ENCODE measurements around the gene PGF.
"Not testable (repeated sequence)": the region's sequence is repeated elsewhere in the genome, so short reads cannot be mapped to it uniquely, and the experiment has no call there.

PGF gene

GRCh38 chr14:74932401-74932901, 22.9 kb downstream of the PGF start:
- CTCF ChIA-PET = no interaction called here
- POLR2A ChIA-PET = interaction anchor here (1.2 to 2.1 kb wide), 2 partner anchors 9 to 19 kb away, joined by 4 to 8 read pairs; partner anchors contain the start of gene RPS6KL1
- no peak for DNase-seq (ENCODE audit: extremely low spot score)
- TF ChIP-seq CTBP1 (IDR thresholded peaks at IDR 0.05; ENCODE audit: borderline replicate concordance) (no peak), LEF1 (IDR thresholded peaks at IDR 0.05; ENCODE audit: borderline replicate concordance) (no peak), FOXK2 (IDR thresholded peaks at IDR 0.05) (no peak), BHLHE40 (IDR thresholded peaks at IDR 0.05; ENCODE audit: borderline replicate concordance) (no peak), ELF4 (IDR thresholded peaks at IDR 0.05) (no peak), FOXA1 (IDR thresholded peaks at IDR 0.05) (no peak), ZNF384 (IDR thresholded peaks at IDR 0.05) (no peak), PKNOX1 (IDR thresholded peaks at IDR 0.05) (no peak), SP1 (IDR thresholded peaks at IDR 0.05) (no peak), L3MBTL2 (conservative IDR thresholded peaks at IDR 0.05) (no peak), FOXM1 (IDR thresholded peaks at IDR 0.05; ENCODE audit: borderline replicate concordance) (no peak), NFRKB (IDR thresholded peaks at IDR 0.05) (no peak), HDGF (IDR thresholded peaks at IDR 0.05; ENCODE audit: borderline replicate concordance) (no peak), TARDBP (IDR thresholded peaks at IDR 0.05) (no peak)

- not testable (repeated sequence) for DNase-seq (ENCODE audit: extremely low spot score)
- ChIA-PET POLR2A (interaction anchor here (1.2 to 2.1 kb wide), 2 partner anchors 8 to 20 kb away, joined by 4 to 8 read pairs; partner anchors contain the start of gene RPS6KL1), CTCF (interaction anchor here (1.0 kb wide), 1 partner anchor 156 kb away, joined by 4 read pairs; no protein-coding TSS in a partner anchor)
These were observed 23.7 kb downstream of the PGF start for GRCh38 chr14:74931744-74932143.

GRCh38 chr14:74929242-74929641, 26.2 kb downstream of the PGF start:
- DNase-seq (ENCODE audit: extremely low spot score) = no peak
- ChIA-PET CTCF (interaction anchor here (1.7 kb wide), 1 partner anchor 23 kb away, joined by 5 read pairs; no protein-coding TSS in a partner anchor), POLR2A (no interaction called here)
- TF ChIP-seq ARNT (IDR thresholded peaks at IDR 0.05) (no peak), ZNF384 (IDR thresholded peaks at IDR 0.05) (no peak), SP1 (IDR thresholded peaks at IDR 0.05) (no peak), FOXK2 (IDR thresholded peaks at IDR 0.05) (no peak), BHLHE40 (IDR thresholded peaks at IDR 0.05; ENCODE audit: borderline replicate concordance) (no peak), HDGF (IDR thresholded peaks at IDR 0.05; ENCODE audit: borderline replicate concordance) (no peak), SUZ12 (IDR thresholded peaks at IDR 0.05) (no peak), TARDBP (IDR thresholded peaks at IDR 0.05) (no peak), L3MBTL2 (conservative IDR thresholded peaks at IDR 0.05) (no peak), NFRKB (IDR thresholded peaks at IDR 0.05) (no peak), LEF1 (IDR thresholded peaks at IDR 0.05; ENCODE audit: borderline replicate concordance) (no peak), FOXM1 (IDR thresholded peaks at IDR 0.05; ENCODE audit: borderline replicate concordance) (no peak), CTBP1 (IDR thresholded peaks at IDR 0.05; ENCODE audit: borderline replicate concordance) (no peak), ELF4 (IDR thresholded peaks at IDR 0.05) (no peak), PKNOX1 (IDR thresholded peaks at IDR 0.05) (no peak), FOXA1 (IDR thresholded peaks at IDR 0.05) (no peak)

GRCh38 chr14:74927225-74927624, 28.2 kb downstream of the PGF start:
- TF ChIP-seq L3MBTL2 (conservative IDR thresholded peaks at IDR 0.05) (no peak), SUZ12 (IDR thresholded peaks at IDR 0.05) (no peak), LEF1 (IDR thresholded peaks at IDR 0.05; ENCODE audit: borderline replicate concordance) (no peak), BHLHE40 (IDR thresholded peaks at IDR 0.05; ENCODE audit: borderline replicate concordance) (no peak), ELF4 (IDR thresholded peaks at IDR 0.05) (no peak), CTBP1 (IDR thresholded peaks at IDR 0.05; ENCODE audit: borderline replicate concordance) (no peak), PKNOX1 (IDR thresholded peaks at IDR 0.05) (no peak), HDGF (IDR thresholded peaks at IDR 0.05; ENCODE audit: borderline replicate concordance) (no peak), TARDBP (IDR thresholded peaks at IDR 0.05) (no peak), ZNF384 (IDR thresholded peaks at IDR 0.05) (no peak), ARNT (IDR thresholded peaks at IDR 0.05) (no peak), FOXA1 (IDR thresholded peaks at IDR 0.05) (no peak), NFRKB (IDR thresholded peaks at IDR 0.05) (no peak), FOXK2 (IDR thresholded peaks at IDR 0.05) (no peak), SP1 (IDR thresholded peaks at IDR 0.05) (no peak), FOXM1 (IDR thresholded peaks at IDR 0.05; ENCODE audit: borderline replicate concordance) (no peak)
- CTCF ChIA-PET = no interaction called here
- DNase-seq (ENCODE audit: extremely low spot score) = no peak
- POLR2A ChIA-PET = no interaction called here

GRCh38 chr14:74924061-74924460, 31.3 kb downstream of the PGF start:
- ChIA-PET CTCF (interaction anchor here (2.6 to 2.9 kb wide), 2 partner anchors 19 to 63 kb away, joined by 15 to 16 read pairs; no protein-coding TSS in a partner anchor), POLR2A (interaction anchor here (1.3 to 2.5 kb wide), 7 partner anchors 8 to 139 kb away, joined by 4 to 16 read pairs (median 8); partner anchors contain the start of genes ACYP1 and PGF)
- no peak for TF ChIP-seq NFRKB (IDR thresholded peaks at IDR 0.05)
- DNase-seq (ENCODE audit: extremely low spot score) = no peak

- ChIA-PET POLR2A (interaction anchor here (0.6 to 2.5 kb wide), 20 partner anchors 9 to 204 kb away, joined by 3 to 16 read pairs (median 4); partner anchors contain the start of genes ACYP1, DLST, NEK9 and PGF), CTCF (interaction anchor here (0.7 to 2.9 kb wide), 8 partner anchors 11 to 165 kb away, joined by 4 to 16 read pairs (median 4); no protein-coding TSS in a partner anchor)
- DNase-seq (ENCODE audit: extremely low spot score) = peak; percentile 97
- TF ChIP-seq L3MBTL2 (conservative IDR thresholded peaks at IDR 0.05) (peak; percentile 47), ZNF384 (IDR thresholded peaks at IDR 0.05) (no peak), BHLHE40 (IDR thresholded peaks at IDR 0.05; ENCODE audit: borderline replicate concordance) (no peak), LEF1 (IDR thresholded peaks at IDR 0.05; ENCODE audit: borderline replicate concordance) (no peak), FOXM1 (IDR thresholded peaks at IDR 0.05; ENCODE audit: borderline replicate concordance) (no peak), CTBP1 (IDR thresholded peaks at IDR 0.05; ENCODE audit: borderline replicate concordance) (peak; percentile 60; the same call in 1 of the 2 replicates)
These were observed 32.5 kb downstream of the PGF start, which contains the start of gene RPS6KL1 for GRCh38 chr14:74922752-74923401. TSS of gene RPS6KL1 (minus strand) at chr14:74923260. CDS start at chr14:74921541, 1,719 bp downstream.
